Gastroesophageal sphincter (tissue), 2 donors: Measurements from ENCODE around the gene ZNF10.

Source experiments
- POLR2A ChIP-seq, 2 donors: fragments of 450-650 bp; IDR thresholded peaks; one replicate each; pipeline ENCODE4 v1.6.1; 2017; ENCODE audit warnings: antibody characterized with exemption in 2 of 2, mild to moderate bottlenecking in 2 of 2, moderate library complexity in 1 of 2
- POLR2AphosphoS5 ChIP-seq: sonication (generic); formaldehyde crosslinking; IDR thresholded peaks from one replicate; pipeline ENCODE4 v1.6.1; 2017; ENCODE audit warnings: antibody characterized with exemption

- no peak for TF ChIP-seq POLR2A (IDR thresholded peaks at IDR 0.05)
- no peak for TF ChIP-seq POLR2AphosphoS5
Observed at GRCh38 chr12:133105620-133106019, 24.8 kb upstream of the ZNF10 start.
